MG63 (cell line): Measurements from ENCODE around the gene MEST. TPM values are rescaled to one million over a fixed set of nuclear protein-coding genes. Genes with fewer than 3 reads are reported as not detected.

Experiments used
- DNase-seq: peaks from one replicate; pipeline ENCODE4 v3.0.0-alpha.2; 2020
- H3K27me3 ChIP-seq: fragments of 250-450 bp; sonication (Bioruptor Pico); 2 replicates; pipeline ENCODE4 v1.5.1; 2020; ENCODE audit warnings: mild to moderate bottlenecking, moderate library complexity
- H3K36me3 ChIP-seq: fragments of 250-450 bp; sonication (Bioruptor Pico); 2 replicates; pipeline ENCODE4 v1.5.1; 2020; ENCODE audit warnings: mild to moderate bottlenecking, moderate library complexity
- H3K4me3 ChIP-seq: fragments of 250-450 bp; sonication (Bioruptor Pico); 2 replicates; pipeline ENCODE4 v1.5.1; 2020; ENCODE audit warnings: mild to moderate bottlenecking, moderate library complexity
- H3K9me3 ChIP-seq: fragments of 250-450 bp; sonication (Bioruptor Pico); 2 replicates; pipeline ENCODE4 v1.5.1; 2020; ENCODE audit warnings: mild to moderate bottlenecking, moderate library complexity
- total RNA-seq: library from RNA; depleted of rRNA; stranded (reverse); fragments of >200 nt; shearing (Covaris generic); gene quantifications from 2 replicates; pipeline ENCODE4 v1.2.3, GENCODE V29; 2014; ENCODE audit warnings: low replicate concordance; rRNA removed

The MEST gene
- total RNA-seq, 1 experiment from 2014 or later, result not detected

DNA sequence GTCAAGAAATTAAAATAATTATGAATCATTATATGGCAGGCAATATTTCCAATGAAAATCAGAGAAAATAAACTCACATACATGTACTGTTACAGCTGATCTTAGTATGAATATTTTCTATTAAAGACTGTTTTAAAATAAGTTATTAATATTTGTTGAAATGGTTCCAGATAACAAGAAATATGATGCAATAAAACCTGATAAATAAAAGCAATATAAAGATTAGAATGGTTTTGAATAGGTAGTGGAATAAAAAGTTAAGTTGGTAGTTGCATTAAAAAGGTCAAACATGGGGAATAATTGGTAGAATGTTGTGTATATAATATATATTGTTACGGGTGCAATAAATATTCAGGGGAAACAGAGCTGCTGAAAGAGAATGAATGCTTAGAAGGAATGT, 52.5 kb downstream of the MEST start:
- H3K27me3 ChIP-seq, result no peaks in the 10 kb centered on the region
- H3K36me3 ChIP-seq, result no peaks in the 10 kb centered on the region
- no peak overlapping the region for H3K4me3 ChIP-seq
- no peak for DNase-seq
- no peaks in the 10 kb centered on the region for H3K9me3 ChIP-seq

- no peak for DNase-seq
- H3K27me3 ChIP-seq, result no peaks in the 10 kb centered on the region
These were observed 61.6 kb downstream of the MEST start for GRCh38 chr7:130553398-130554029.

DNA sequence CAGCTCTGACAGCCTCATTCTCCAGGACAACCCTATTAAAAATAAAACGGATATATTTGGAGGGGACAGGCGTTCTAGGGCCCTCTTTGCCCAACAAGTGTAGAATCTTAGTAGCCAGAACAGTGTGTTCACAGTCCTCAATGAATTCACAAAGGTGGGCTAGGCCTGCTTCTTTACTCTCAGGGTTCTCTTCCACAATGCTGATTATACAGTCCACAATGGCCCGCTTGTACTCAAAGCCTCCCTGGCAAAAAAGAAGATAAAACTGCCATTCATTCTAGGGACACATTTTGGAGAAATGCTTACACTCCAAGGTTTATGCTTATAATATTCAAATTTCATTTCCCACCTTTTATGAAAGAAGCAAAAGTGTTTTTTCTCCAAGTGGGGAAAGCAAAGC, 62.6 kb downstream of the MEST start:
- Histone ChIP-seq H3K4me3 (no peak overlapping the region), H3K9me3 (no peaks in the 10 kb centered on the region), H3K36me3 (no peaks in the 10 kb centered on the region), H3K27me3 (no peaks in the 10 kb centered on the region)
- no peak for DNase-seq

More at GRCh38 chr7:130553398-130554029, 61.6 kb downstream of the MEST start:
- Histone ChIP-seq H3K9me3 (no peaks in the 10 kb centered on the region), H3K36me3 (no peaks in the 10 kb centered on the region), H3K4me3 (no peak overlapping the region)

Other genes with a start within 250 kb of the MEST start
- gene CPA2, start 225.2 kb upstream of the MEST start, total RNA-seq, result 1.0 and 1.6 TPM in 2 replicates
- gene CPA4, start 198.9 kb upstream of the MEST start, total RNA-seq, result 238 and 337 TPM in 2 replicates
- gene CPA5, start 147.3 kb upstream of the MEST start, total RNA-seq, result 0.13 TPM in 1 of 2 replicates, not detected in the other
- not detected in 2 replicates for gene CPA1, start 111.6 kb upstream of the MEST start, total RNA-seq
- gene CEP41, start 51.1 kb upstream of the MEST start, total RNA-seq, result 13.1 and 20.4 TPM in 2 replicates
- 32.0 and 40.1 TPM in 2 replicates for gene COPG2, start 176.7 kb downstream of the MEST start, total RNA-seq
- not detected in 2 replicates for gene TSGA13, start 194.5 kb downstream of the MEST start, total RNA-seq
- not detected in 2 replicates for gene KLF14, start 242.1 kb downstream of the MEST start, total RNA-seq